WTC11 (cell line): ENCODE results near the gene ADGB. TPM values are rescaled to one million over a fixed set of nuclear protein-coding genes. Genes with fewer than 3 reads are reported as not detected.

Experiments
- ATAC-seq: fragments of 200-7000 bp; cut with Tn5 transposase; 2 replicates; pipeline ENCODE4 v1.10.0; 2021; ENCODE audit warnings: mild to moderate bottlenecking, moderate library complexity
- CTCF ChIA-PET: fragments of 300-600 bp; sonication (Branson Sonifier 250); formaldehyde crosslinking; loops from one replicate; lab custom pipeline; 2021; ENCODE audit warnings: antibody characterized with exemption; lab: Charles Lee
- POLR2A ChIA-PET: fragments of 350-600 bp; sonication (Branson Sonifier 250); formaldehyde crosslinking; loops from one replicate; lab custom pipeline; 2021; ENCODE audit warnings: antibody characterized with exemption; lab: Charles Lee
- DNase-seq: peaks from one replicate; pipeline ENCODE4 v3.0.0; 2021; ENCODE audit warnings: low spot score
- H3K27ac Mint-ChIP-seq: 2 replicates; pipeline ENCODE4 v1.8.0; 2021; ENCODE audit warnings: mixed read lengths
- H3K27me3 Mint-ChIP-seq: 2 replicates; pipeline ENCODE4 v1.8.0; 2021; ENCODE audit warnings: low read depth, mild to moderate bottlenecking, moderate library complexity, mixed read lengths
- H3K36me3 Mint-ChIP-seq: 2 replicates; pipeline ENCODE4 v1.8.0; 2021; ENCODE audit warnings: mixed read lengths
- H3K4me1 Mint-ChIP-seq: 2 replicates; pipeline ENCODE4 v1.8.0; 2022; ENCODE audit warnings: mixed read lengths
- H3K4me3 Mint-ChIP-seq: 2 replicates; pipeline ENCODE4 v1.8.0; 2021; ENCODE audit warnings: mild to moderate bottlenecking, moderate library complexity, mixed read lengths
- H3K9me3 Mint-ChIP-seq: 2 replicates; pipeline ENCODE4 v1.8.0; 2021; ENCODE audit warnings: mixed read lengths
- AFF4 ChIP-seq: sonication (generic); formaldehyde crosslinking; IDR thresholded peaks from 2 replicates; pipeline ENCODE4 v1.8.1; 2023; ENCODE audit warnings: mild to moderate bottlenecking, missing genetic modification reagents, borderline replicate concordance
- ATF3 ChIP-seq: sonication (generic); formaldehyde crosslinking; conservative IDR thresholded peaks from 2 replicates; pipeline ENCODE4 v1.8.1; 2022; ENCODE audit warnings: mild to moderate bottlenecking, missing genetic modification reagents
- CBFB ChIP-seq: sonication (generic); formaldehyde crosslinking; IDR thresholded peaks from 2 replicates; pipeline ENCODE4 v1.8.1; 2022; ENCODE audit warnings: mild to moderate bottlenecking, low read depth, missing genetic modification reagents
- CTCF ChIP-seq: fragments of 200-600 bp; IDR thresholded peaks from 2 replicates; pipeline ENCODE4 v1.8.0; 2022; ENCODE audit warnings: antibody characterized with exemption
- ELF4 ChIP-seq: sonication (generic); formaldehyde crosslinking; IDR thresholded peaks from 2 replicates; pipeline ENCODE4 v1.8.1; 2022; ENCODE audit warnings: low read depth, mild to moderate bottlenecking, moderate library complexity, missing genetic modification reagents
- EMX1 ChIP-seq: fragments of 250-450 bp; sonication (Bioruptor Pico); IDR thresholded peaks from 2 replicates; pipeline ENCODE4 v1.8.0; 2021; ENCODE audit warnings: mild to moderate bottlenecking
- ETV6 ChIP-seq: sonication (generic); formaldehyde crosslinking; IDR thresholded peaks from 2 replicates; pipeline ENCODE4 v1.8.1; 2022; ENCODE audit warnings: mild to moderate bottlenecking, missing genetic modification reagents
- HMGA2 ChIP-seq: fragments of 250-450 bp; sonication (Bioruptor Pico); IDR thresholded peaks from 2 replicates; pipeline ENCODE4 v1.4.0; 2021; ENCODE audit warnings: mild to moderate bottlenecking, moderate library complexity
- MLX ChIP-seq: sonication (generic); formaldehyde crosslinking; IDR thresholded peaks from 2 replicates; pipeline ENCODE4 v1.8.1; 2023; ENCODE audit warnings: mild to moderate bottlenecking, missing genetic modification reagents, moderate library complexity
- MXD4 ChIP-seq: fragments of 250-450 bp; sonication (Bioruptor Pico); IDR thresholded peaks from 2 replicates; pipeline ENCODE4 v1.8.0; 2021; ENCODE audit warnings: mild to moderate bottlenecking, moderate library complexity, borderline replicate concordance
- NFYB ChIP-seq: sonication (generic); formaldehyde crosslinking; conservative IDR thresholded peaks from 2 replicates; pipeline ENCODE4 v1.8.0; 2022; ENCODE audit warnings: low read depth, missing genetic modification reagents
- NR1H2 ChIP-seq: sonication (generic); formaldehyde crosslinking; IDR thresholded peaks from 2 replicates; pipeline ENCODE4 v1.9.0; 2021; ENCODE audit warnings: mild to moderate bottlenecking, moderate library complexity, missing genetic modification reagents
- PREB ChIP-seq: sonication (generic); formaldehyde crosslinking; IDR thresholded peaks from 2 replicates; pipeline ENCODE4 v1.8.1; 2022; ENCODE audit warnings: mild to moderate bottlenecking, missing genetic modification reagents, moderate library complexity, borderline replicate concordance
- SMAD3 ChIP-seq: sonication (generic); formaldehyde crosslinking; IDR thresholded peaks from 2 replicates; pipeline ENCODE4 v1.8.0; 2022; ENCODE audit warnings: missing genetic modification reagents, mild to moderate bottlenecking, borderline replicate concordance
- ZMAT4 ChIP-seq: fragments of 250-450 bp; sonication (Bioruptor Pico); IDR thresholded peaks from 2 replicates; pipeline ENCODE4 v1.9.0; 2021; ENCODE audit warnings: mild to moderate bottlenecking
- ZNF317 ChIP-seq: sonication (generic); formaldehyde crosslinking; IDR thresholded peaks from 2 replicates; pipeline ENCODE4 v1.8.1; 2023; ENCODE audit warnings: low read depth, mild to moderate bottlenecking, moderate library complexity, missing genetic modification reagents, borderline replicate concordance
- ZNF396 ChIP-seq: fragments of 250-450 bp; sonication (Bioruptor Pico); IDR thresholded peaks from 2 replicates; pipeline ENCODE4 v1.8.0; 2021; ENCODE audit warnings: mild to moderate bottlenecking, moderate library complexity, borderline replicate concordance
- ZNF425 ChIP-seq: fragments of 250-450 bp; sonication (Bioruptor Pico); conservative IDR thresholded peaks from 2 replicates; pipeline ENCODE4 v1.9.0; 2021; ENCODE audit warnings: mild to moderate bottlenecking
- total RNA-seq: library from RNA; stranded (reverse); gene quantifications from 3 replicates; pipeline ENCODE4 v1.2.3, GENCODE V29; 2021

Gene ADGB
- total RNA-seq, 1 experiment from 2014 or later = not detected

GRCh38 chr6:146739696-146740095, 140.9 kb downstream of the ADGB start:
- CTCF ChIA-PET = no interaction called here
- H3K27me3 Mint-ChIP-seq = no peaks in the 10 kb centered on the region

GRCh38 chr6:146741609-146742008, 142.8 kb downstream of the ADGB start:
- CTCF ChIA-PET = no interaction called here
- DNase-seq (no peak), ATAC-seq (no peak)
- no peak overlapping the region for H3K4me3 Mint-ChIP-seq
- no peak overlapping the region for H3K27ac Mint-ChIP-seq
- POLR2A ChIA-PET = no interaction called here
- no peaks in the 10 kb centered on the region; the same call in 1 of the 2 replicates for H3K27me3 Mint-ChIP-seq
- no peaks in the 10 kb centered on the region for H3K9me3 Mint-ChIP-seq
- no peak for TF ChIP-seq PREB (CRISPR knock-in tag)
- no peak for TF ChIP-seq ELF4 (CRISPR knock-in tag)
- TF ChIP-seq MLX = no peak
- TF ChIP-seq HMGA2 (CRISPR knock-in tag) = no peak
- no peak for TF ChIP-seq NFYB (CRISPR knock-in tag)
- TF ChIP-seq CTCF = no peak
- TF ChIP-seq ZNF425 = no peak
- no peak for TF ChIP-seq ATF3
- TF ChIP-seq MXD4 (CRISPR knock-in tag) = no peak
- no peak for TF ChIP-seq ZNF317 (CRISPR knock-in tag)
- no peaks in the 10 kb centered on the region for H3K36me3 Mint-ChIP-seq
- peaks cover 8% of the 10 kb centered on the region for H3K4me1 Mint-ChIP-seq

More at GRCh38 chr6:146739696-146740095, 140.9 kb downstream of the ADGB start:
- DNase-seq (no peak), ATAC-seq (no peak)
- TF ChIP-seq ZMAT4 (CRISPR knock-in tag) = no peak
- TF ChIP-seq EMX1 = no peak
- Mint-ChIP-seq H3K36me3 (no peaks in the 10 kb centered on the region), H3K9me3 (no peaks in the 10 kb centered on the region), H3K4me3 (no peak overlapping the region), H3K4me1 (peaks cover 8% of the 10 kb centered on the region), H3K27ac (no peak overlapping the region)
- POLR2A ChIA-PET = no interaction called here

- Mint-ChIP-seq H3K9me3 (peaks cover 14% of the 10 kb centered on the region), H3K4me3 (no peak overlapping the region), H3K27me3 (no peaks in the 10 kb centered on the region), H3K36me3 (peaks cover 4% of the 10 kb centered on the region; the same call in 1 of the 2 replicates), H3K4me1 (no peaks in the 10 kb centered on the region), H3K27ac (no peak overlapping the region)
- ATAC-seq (no peak), DNase-seq (no peak)
- ChIA-PET CTCF (no interaction called here), POLR2A (no interaction called here)
- TF ChIP-seq ETV6 (no peak), NFYB (CRISPR knock-in tag) (no peak), ATF3 (no peak), CBFB (CRISPR knock-in tag) (no peak), AFF4 (CRISPR knock-in tag) (no peak), ZNF396 (CRISPR knock-in tag) (no peak), NR1H2 (CRISPR knock-in tag) (no peak), SMAD3 (no peak)
Measured at GRCh38 chr6:146753306-146753705, 154.5 kb downstream of the ADGB start.
